ENCODE measurements around the gene ALAS1.

Gene ALAS1

DNA sequence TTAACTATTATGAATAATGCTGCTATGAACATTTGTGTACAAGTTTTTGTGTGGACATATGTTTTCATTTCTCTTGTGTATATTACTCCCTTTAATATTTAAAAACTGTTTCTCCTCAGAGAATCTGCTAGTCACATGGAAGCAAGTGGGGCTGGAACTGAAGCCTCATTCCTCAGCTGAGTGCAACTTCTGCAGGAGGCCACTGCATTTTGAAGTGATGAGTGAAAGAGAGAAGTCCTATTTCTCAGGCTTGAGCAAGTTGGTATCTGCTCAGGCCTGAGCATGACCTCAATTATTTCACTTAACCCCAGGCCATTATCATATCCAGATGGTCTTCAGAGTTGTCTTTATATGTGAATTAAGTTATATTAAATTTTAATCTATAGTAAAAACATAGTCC is 15.9 kb downstream of the ALAS1 start:
- Mint-ChIP-seq H3K36me3 (ENCODE audit: low read depth) (peaks cover 65% of the 10 kb centered on the region), H3K27ac (no peak overlapping the region), H3K4me3 (no peak overlapping the region), H3K9me3 (no peaks in the 10 kb centered on the region), H3K4me1 (peaks cover 19% of the 10 kb centered on the region), H3K27me3 (ENCODE audit: low read depth, poor library complexity) (peaks cover 2% of the 10 kb centered on the region)
- TF ChIP-seq, protein P1, sequence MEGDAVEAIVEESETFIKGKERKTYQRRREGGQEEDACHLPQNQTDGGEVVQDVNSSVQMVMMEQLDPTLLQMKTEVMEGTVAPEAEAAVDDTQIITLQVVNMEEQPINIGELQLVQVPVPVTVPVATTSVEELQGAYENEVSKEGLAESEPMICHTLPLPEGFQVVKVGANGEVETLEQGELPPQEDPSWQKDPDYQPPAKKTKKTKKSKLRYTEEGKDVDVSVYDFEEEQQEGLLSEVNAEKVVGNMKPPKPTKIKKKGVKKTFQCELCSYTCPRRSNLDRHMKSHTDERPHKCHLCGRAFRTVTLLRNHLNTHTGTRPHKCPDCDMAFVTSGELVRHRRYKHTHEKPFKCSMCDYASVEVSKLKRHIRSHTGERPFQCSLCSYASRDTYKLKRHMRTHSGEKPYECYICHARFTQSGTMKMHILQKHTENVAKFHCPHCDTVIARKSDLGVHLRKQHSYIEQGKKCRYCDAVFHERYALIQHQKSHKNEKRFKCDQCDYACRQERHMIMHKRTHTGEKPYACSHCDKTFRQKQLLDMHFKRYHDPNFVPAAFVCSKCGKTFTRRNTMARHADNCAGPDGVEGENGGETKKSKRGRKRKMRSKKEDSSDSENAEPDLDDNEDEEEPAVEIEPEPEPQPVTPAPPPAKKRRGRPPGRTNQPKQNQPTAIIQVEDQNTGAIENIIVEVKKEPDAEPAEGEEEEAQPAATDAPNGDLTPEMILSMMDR (IDR thresholded peaks at IDR 0.05) = no peak
- DNase-seq = no peak

DNA sequence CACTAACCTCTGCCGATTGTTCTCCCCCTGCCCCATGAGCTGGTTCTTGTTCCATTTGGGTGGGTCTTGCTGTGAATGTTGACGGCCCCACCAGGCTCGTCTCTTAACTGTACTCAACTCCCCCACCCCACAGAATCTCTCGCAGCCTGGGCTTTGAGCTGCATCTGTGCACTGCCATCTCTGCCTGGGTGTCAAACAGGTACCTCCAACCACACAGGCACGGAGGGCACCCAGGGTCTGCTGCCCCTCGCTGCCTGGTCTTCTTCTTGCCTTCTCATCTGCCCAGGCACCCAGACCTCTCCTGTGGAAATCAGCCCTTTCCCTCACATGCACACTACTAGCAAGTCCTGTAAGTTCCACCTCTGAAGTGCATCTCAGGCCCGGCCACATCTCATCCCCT is 17.4 kb downstream of the ALAS1 start:
- H3K27ac Mint-ChIP-seq = peak overlapping the region; percentile 37
- H3K9me3 Mint-ChIP-seq = no peaks in the 10 kb centered on the region
- no peak for DNase-seq
- H3K36me3 Mint-ChIP-seq (ENCODE audit: low read depth) = peaks cover 51% of the 10 kb centered on the region
- TF ChIP-seq, protein P1 (IDR thresholded peaks at IDR 0.05) = no peak
- H3K27me3 Mint-ChIP-seq (ENCODE audit: low read depth, poor library complexity) = peaks cover 2% of the 10 kb centered on the region
- peaks cover 27% of the 10 kb centered on the region for H3K4me1 Mint-ChIP-seq
- no peak overlapping the region for H3K4me3 Mint-ChIP-seq

DNA sequence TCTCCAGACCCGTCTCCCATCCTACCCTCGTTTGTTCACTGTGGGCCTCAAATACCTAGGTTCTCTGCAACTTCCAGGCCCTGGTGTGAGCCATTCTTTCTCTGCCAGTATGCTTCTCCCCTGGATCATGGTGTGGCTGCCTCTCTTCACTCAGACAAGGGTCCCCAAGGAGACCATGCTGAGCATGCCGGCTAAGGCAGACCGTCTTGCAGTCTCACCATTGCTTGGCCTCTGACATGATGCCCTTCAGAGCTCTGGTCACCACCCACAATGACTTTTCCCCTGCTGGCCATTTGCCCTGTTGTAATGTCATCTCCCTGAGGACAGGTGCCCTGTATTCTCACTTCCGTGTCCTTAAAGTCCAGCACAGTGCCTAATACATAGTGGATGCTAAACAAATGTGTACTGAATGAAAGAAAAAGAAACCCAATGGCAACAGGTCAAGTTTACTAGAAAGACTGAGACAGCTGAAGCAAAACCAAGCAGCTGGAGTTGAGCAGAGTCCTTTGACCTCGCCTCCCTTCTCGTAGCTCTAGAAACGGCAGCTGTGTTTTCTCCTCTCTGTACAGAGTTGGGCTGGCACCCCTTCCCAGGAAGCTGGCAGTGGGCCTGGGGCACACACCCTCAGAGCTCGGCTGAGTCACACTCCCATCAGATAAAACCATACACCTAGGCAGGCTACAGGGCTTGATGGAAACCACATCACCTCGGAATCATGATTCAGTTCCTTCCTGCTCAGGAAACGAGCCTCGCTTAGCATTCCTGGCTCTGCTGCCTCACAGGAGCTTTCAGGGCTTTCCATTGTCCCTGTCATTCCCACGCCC is 18.8 kb downstream of the ALAS1 start:
- no peak for DNase-seq

DNA sequence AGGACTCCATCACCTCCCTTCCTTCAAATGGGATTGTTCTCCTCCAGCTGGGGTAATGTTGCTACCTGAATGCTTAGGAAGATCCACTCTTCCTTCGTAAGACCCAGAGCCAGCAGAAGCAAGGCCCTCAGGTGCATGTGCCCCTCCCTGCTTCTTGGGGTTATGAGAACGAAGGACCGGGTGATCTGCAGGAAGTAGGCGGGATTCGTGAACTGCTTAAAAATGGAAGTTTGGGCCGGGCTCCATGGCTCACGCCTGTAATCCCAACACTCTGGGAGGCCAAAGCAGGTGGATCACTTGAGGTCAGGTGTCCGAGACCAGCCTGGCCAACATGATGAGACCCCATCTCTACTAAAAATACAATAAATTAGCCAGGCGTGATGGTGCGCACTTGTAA is 19.4 kb downstream of the ALAS1 start:
- DNase-seq = no peak
- Mint-ChIP-seq H3K27me3 (ENCODE audit: low read depth, poor library complexity) (no peaks in the 10 kb centered on the region), H3K9me3 (no peaks in the 10 kb centered on the region), H3K4me3 (no peak overlapping the region), H3K27ac (no peak overlapping the region), H3K36me3 (ENCODE audit: low read depth) (peaks cover 34% of the 10 kb centered on the region), H3K4me1 (peaks cover 31% of the 10 kb centered on the region)
- TF ChIP-seq, protein P1 (IDR thresholded peaks at IDR 0.05) = no peak

More for the DNA sequence above, 18.8 kb downstream of the ALAS1 start:
- Mint-ChIP-seq H3K27ac (peak overlapping the region; percentile 52), H3K27me3 (ENCODE audit: low read depth, poor library complexity) (peaks cover 2% of the 10 kb centered on the region), H3K4me3 (no peak overlapping the region), H3K9me3 (no peaks in the 10 kb centered on the region), H3K36me3 (ENCODE audit: low read depth) (peaks cover 40% of the 10 kb centered on the region), H3K4me1 (peaks cover 31% of the 10 kb centered on the region)
- TF ChIP-seq, protein P1 (IDR thresholded peaks at IDR 0.05) = no peak

DNA sequence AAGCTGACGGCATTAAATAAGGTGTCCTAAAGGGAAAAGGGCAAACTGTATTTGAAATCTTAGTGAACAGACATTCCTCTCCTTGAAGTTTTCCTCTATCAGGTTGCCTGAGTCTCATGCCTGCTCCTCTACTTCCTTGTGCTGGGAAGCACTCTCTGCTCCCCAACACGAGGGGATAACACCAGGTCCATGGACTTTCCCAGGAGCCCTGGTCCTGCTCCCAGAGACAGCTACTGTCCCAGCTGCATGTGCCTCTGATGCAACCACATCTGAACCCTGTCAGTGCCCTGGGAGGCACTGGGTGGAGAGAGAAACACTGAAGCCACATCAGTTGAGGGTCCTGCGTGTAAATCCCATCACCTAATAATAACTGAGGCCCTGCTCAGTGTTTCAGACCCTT is 20.1 kb downstream of the ALAS1 start:
- Mint-ChIP-seq H3K4me3 (no peak overlapping the region), H3K27me3 (ENCODE audit: low read depth, poor library complexity) (peaks cover 2% of the 10 kb centered on the region), H3K27ac (no peak overlapping the region), H3K36me3 (ENCODE audit: low read depth) (peaks cover 28% of the 10 kb centered on the region), H3K4me1 (peaks cover 31% of the 10 kb centered on the region), H3K9me3 (no peaks in the 10 kb centered on the region)
- DNase-seq = no peak
- TF ChIP-seq, protein P1 (IDR thresholded peaks at IDR 0.05) = no peak

DNA sequence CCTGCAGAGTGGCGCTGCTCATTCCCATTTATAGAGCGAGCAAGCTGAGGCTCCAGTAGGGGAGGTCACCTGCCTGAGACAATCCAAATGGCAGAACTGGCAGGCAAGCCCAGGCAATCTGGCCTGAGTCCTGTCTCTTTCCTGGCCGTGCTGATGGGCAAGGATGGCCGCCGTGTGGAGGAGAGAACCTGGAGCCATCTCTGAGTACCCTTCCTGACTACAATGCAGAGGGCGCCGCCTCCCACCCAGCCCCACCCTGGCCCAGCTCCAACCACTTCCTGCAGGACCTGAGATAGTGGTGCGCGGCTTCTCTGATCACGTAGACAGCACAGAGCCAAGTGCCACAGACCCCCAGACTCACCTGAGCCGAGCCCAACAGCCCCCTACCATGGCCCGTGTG is 20.5 kb downstream of the ALAS1 start:
- H3K9me3 Mint-ChIP-seq = no peaks in the 10 kb centered on the region
- peaks cover 24% of the 10 kb centered on the region for H3K36me3 Mint-ChIP-seq (ENCODE audit: low read depth)
- TF ChIP-seq, protein P1 (IDR thresholded peaks at IDR 0.05) = no peak
- H3K4me3 Mint-ChIP-seq = no peak overlapping the region
- H3K27me3 Mint-ChIP-seq (ENCODE audit: low read depth, poor library complexity) = peaks cover 3% of the 10 kb centered on the region
- no peak overlapping the region for H3K27ac Mint-ChIP-seq
- H3K4me1 Mint-ChIP-seq = peaks cover 31% of the 10 kb centered on the region
- no peak for DNase-seq

Measured in nephron progenitor cell (in vitro differentiated cells).